Kidney (tissue), 14 donors: Measurements from ENCODE around the gene CMYA5. TPM values are rescaled to one million over a fixed set of nuclear protein-coding genes. Genes with fewer than 3 reads are reported as not detected.

Source experiments
- DNase-seq, 5 donors: peaks; one replicate each; pipeline ENCODE4 v3.0.0-alpha.2; 2013 to 2020
- FAIRE-seq: peaks from 2 replicates; lab custom pipeline; 2012; peaks lifted over from hg19 to GRCh38; lab: Jason Lieb, UNC
- H3K27ac ChIP-seq, 2 donors: one replicate each; pipeline ENCODE4 v1.7.0; 2013; ENCODE audit warnings: low read depth in 2 of 2, low read length in 2 of 2, inconsistent platforms in 1 of 2
- H3K27me3 ChIP-seq: one replicate; pipeline ENCODE4 v1.7.1; 2013; ENCODE audit warnings: low read length, inconsistent platforms; ENCODE audit not compliant: control insufficient read depth, insufficient read depth
- H3K36me3 ChIP-seq, 3 donors: one replicate each; pipeline versions ENCODE4 v1.7.0 to v1.7.1; 2013; ENCODE audit warnings: low read length in 3 of 3, control low read depth in 1 of 3, inconsistent platforms in 1 of 3; ENCODE audit not compliant: insufficient read depth in 3 of 3, control insufficient read depth in 2 of 3
- H3K4me1 ChIP-seq, 3 donors: one replicate each; pipeline versions ENCODE4 v1.7.0 to v1.7.1; 2013; ENCODE audit warnings: low read length in 3 of 3, inconsistent platforms in 1 of 3, low read depth in 1 of 3; ENCODE audit not compliant: control insufficient read depth in 2 of 3, insufficient read depth in 2 of 3
- H3K4me3 ChIP-seq, 3 donors: one replicate each; pipeline versions ENCODE4 v1.7.0 to v1.8.1; 2013; ENCODE audit warnings: low read length in 3 of 3, control low read depth in 1 of 3, inconsistent platforms in 1 of 3
- H3K9ac ChIP-seq, 3 donors: one replicate each; pipeline versions ENCODE4 v1.7.0 to v1.7.1; 2013; ENCODE audit warnings: low read length in 3 of 3, control low read depth in 1 of 3, inconsistent platforms in 1 of 3
- H3K9me3 ChIP-seq, 3 donors: one replicate each; pipeline versions ENCODE4 v1.7.0 to v1.7.1; 2013; ENCODE audit warnings: low read length in 3 of 3, control low read depth in 1 of 3, inconsistent platforms in 1 of 3; ENCODE audit not compliant: control insufficient read depth in 2 of 3, insufficient read depth in 1 of 3
- CTCF ChIP-seq: IDR thresholded peaks from 3 replicates; pipeline ENCODE4 v1.5.1; 2012; ENCODE audit warnings: mild to moderate bottlenecking, moderate library complexity, borderline replicate concordance; ENCODE audit not compliant: insufficient read depth; ENCODE audit errors: extremely low read depth
- intact Hi-C: fragments of 100-400 bp; cut with DNase I; formaldehyde crosslinking; loops from one replicate; pipeline ENCODE4 v1.11.1; 2022
- polyA plus RNA-seq: library from polyadenylated mRNA; stranded (reverse); fragments of 350-450 nt; fragmentation: Illumina TruSeq; extraction: RNeasy Lipid Tissue Mini Kit (QIAGEN cat#74804); gene quantifications from one replicate; pipeline ENCODE4 v1.2.3, GENCODE V29; 2014; ENCODE audit warnings: low read depth, low replicate concordance; ENCODE audit not compliant: insufficient read depth
- total RNA-seq: library from RNA; stranded (reverse); fragmentation: NEBNext Ultra II Directional; extraction: Animal tissue kit (Norgen Biotek cat#: 25700); gene quantifications from one replicate; pipeline ENCODE4 v1.2.1, GENCODE V29; 2021
- donor health status: control.
- donor health status: control.
- donor health status: control.
- donor health status: control.
- donor health status: control.
- donor health status: DM: yes; HTN: yes; CAD: no.
- donor health status: Normal renal cell carcinoma (clear cell type).

The CMYA5 gene
- total and polyA plus RNA-seq, 2 donors from 2014 or later: 6.1 to 6.5 TPM

- H3K27me3 ChIP-seq: no peaks in the 10 kb centered on the region
- DNase-seq (no peak), FAIRE-seq (no peak)
- H3K9me3 ChIP-seq: no peaks in the 10 kb centered on the region
- intact Hi-C loops: no loop called here
- H3K4me3 ChIP-seq: no peak overlapping the region
- no peaks in the 10 kb centered on the region for H3K36me3 ChIP-seq
- TF ChIP-seq CTCF: no peak
- no peak overlapping the region for H3K27ac ChIP-seq
- H3K4me1 ChIP-seq: no peaks in the 10 kb centered on the region
- no peak overlapping the region for H3K9ac ChIP-seq
Measured at GRCh38 chr5:79707535-79707934, 17.9 kb downstream of the CMYA5 start.

- TF ChIP-seq CTCF: no peak
Measured at GRCh38 chr5:79712741-79713140, 23.1 kb downstream of the CMYA5 start.

GRCh38 chr5:79713727-79714126 lies 24.1 kb downstream of the CMYA5 start:
- FAIRE-seq (no peak), DNase-seq (no peak)
- no peak overlapping the region for H3K27ac ChIP-seq
- no peak for TF ChIP-seq CTCF
- no peak overlapping the region for H3K9ac ChIP-seq
- no peaks in the 10 kb centered on the region for H3K36me3 ChIP-seq
- H3K4me1 ChIP-seq: no peaks in the 10 kb centered on the region
- H3K4me3 ChIP-seq: no peak overlapping the region
- no peaks in the 10 kb centered on the region for H3K27me3 ChIP-seq
- no peaks in the 10 kb centered on the region for H3K9me3 ChIP-seq
- intact Hi-C loops: no loop called here

More at GRCh38 chr5:79712741-79713140, 23.1 kb downstream of the CMYA5 start:
- intact Hi-C loops: no loop called here
- no peaks in the 10 kb centered on the region for H3K9me3 ChIP-seq
- H3K4me3 ChIP-seq: no peak overlapping the region
- no peak overlapping the region for H3K9ac ChIP-seq
- DNase-seq (no peak), FAIRE-seq (no peak)
- no peaks in the 10 kb centered on the region for H3K27me3 ChIP-seq
- H3K27ac ChIP-seq: no peak overlapping the region
- H3K36me3 ChIP-seq: no peaks in the 10 kb centered on the region
- H3K4me1 ChIP-seq: no peaks in the 10 kb centered on the region

GRCh38 chr5:79716839-79717238 lies 27.2 kb downstream of the CMYA5 start:
- H3K9ac ChIP-seq: no peak overlapping the region
- FAIRE-seq: no peak
- H3K9me3 ChIP-seq: peaks cover 0 to 9% (median 0%) of the 10 kb centered on the region in 3 donors
- TF ChIP-seq CTCF: no peak
- H3K27me3 ChIP-seq: no peaks in the 10 kb centered on the region
- no peaks in the 10 kb centered on the region for H3K4me1 ChIP-seq
- no peak for DNase-seq
- H3K27ac ChIP-seq: no peak overlapping the region
- intact Hi-C loops: no loop called here
- no peak overlapping the region for H3K4me3 ChIP-seq
- no peaks in the 10 kb centered on the region for H3K36me3 ChIP-seq
